AG04450 (cell line): ENCODE data around the gene EEF1AKMT2. TPM values are rescaled to one million over a fixed set of nuclear protein-coding genes. Genes with fewer than 3 reads are reported as not detected.

ENCODE experiments used
- CTCF ChIA-PET: fragments of 300-600, 350-600 bp; formaldehyde crosslinking; extraction: SDS; loops from one replicate; lab custom pipeline; 2022; ENCODE audit warnings: antibody characterized with exemption, inconsistent platforms; lab: Charles Lee
- POLR2A ChIA-PET: fragments of 350-600 bp; formaldehyde crosslinking; extraction: SDS; loops from one replicate; lab custom pipeline; 2021; ENCODE audit warnings: antibody characterized with exemption, inconsistent platforms; lab: Yijun Ruan, JAX
- DNase-seq: peaks from one replicate; pipeline ENCODE4 v3.0.0-alpha.2; 2011; ENCODE audit warnings: low read depth, low spot score
- H3K27ac ChIP-seq: one replicate; pipeline ENCODE4 v1.5.1; 2012; ENCODE audit warnings: low read depth, low read length, control low read depth
- H3K27me3 ChIP-seq: one replicate; pipeline ENCODE4 v1.6.0; 2012; ENCODE audit warnings: low read length; ENCODE audit not compliant: control insufficient read depth, insufficient read depth
- H3K4me3 ChIP-seq: 2 replicates; pipeline ENCODE4 v1.5.1; 2011; ENCODE audit warnings: mild to moderate bottlenecking, low read depth, low read length, control low read depth
- H3K9me3 ChIP-seq: 2 replicates; pipeline ENCODE4 v1.5.1; 2012; ENCODE audit warnings: low read length; ENCODE audit not compliant: control insufficient read depth, insufficient read depth
- CTCF ChIP-seq: IDR thresholded peaks from 2 replicates; pipeline ENCODE4 v1.5.1; 2011; ENCODE audit warnings: low read depth, low read length, control low read depth, inconsistent platforms
- polyA plus RNA-seq: library from polyadenylated mRNA; depleted of rRNA; stranded (reverse); fragments of >200 nt; gene quantifications from 2 replicates; pipeline ENCODE4 v1.2.3, GENCODE V29; 2011

Gene EEF1AKMT2
- polyA plus RNA-seq, 1 experiment, result 24.0 TPM

DNA sequence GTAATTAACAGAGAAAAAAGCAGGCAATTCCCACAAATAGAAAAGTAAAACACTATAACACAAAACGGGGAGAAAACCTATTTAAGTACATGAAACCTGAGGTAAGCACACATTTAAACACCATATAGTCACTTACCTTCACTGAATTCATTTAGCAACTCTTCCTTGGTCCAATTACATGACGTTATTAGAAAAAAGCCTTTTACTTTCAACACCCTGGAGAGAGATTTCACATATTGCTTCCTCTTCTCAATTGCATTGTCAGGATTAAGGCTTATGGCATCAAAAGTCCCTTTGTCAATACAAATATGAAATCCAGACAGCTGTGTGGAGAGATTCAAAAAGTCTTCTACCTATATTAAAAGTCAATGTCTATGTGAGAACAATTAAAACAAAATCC lies 26.4 kb downstream of the EEF1AKMT2 start:
- Histone ChIP-seq H3K4me3 (no peak overlapping the region), H3K27ac (no peak overlapping the region), H3K9me3 (no peaks in the 10 kb centered on the region), H3K27me3 (no peaks in the 10 kb centered on the region)
- no peak for TF ChIP-seq CTCF
- ChIA-PET POLR2A (interaction anchor here (1.2 kb wide), 1 partner anchor 9 kb away, joined by 3 read pairs; no protein-coding TSS in a partner anchor), CTCF (interaction anchor here (0.9 to 2.0 kb wide), 3 partner anchors 9 to 24 kb away, joined by 3 to 9 read pairs (median 4); no protein-coding TSS in a partner anchor)
- DNase-seq, result no peak

DNA sequence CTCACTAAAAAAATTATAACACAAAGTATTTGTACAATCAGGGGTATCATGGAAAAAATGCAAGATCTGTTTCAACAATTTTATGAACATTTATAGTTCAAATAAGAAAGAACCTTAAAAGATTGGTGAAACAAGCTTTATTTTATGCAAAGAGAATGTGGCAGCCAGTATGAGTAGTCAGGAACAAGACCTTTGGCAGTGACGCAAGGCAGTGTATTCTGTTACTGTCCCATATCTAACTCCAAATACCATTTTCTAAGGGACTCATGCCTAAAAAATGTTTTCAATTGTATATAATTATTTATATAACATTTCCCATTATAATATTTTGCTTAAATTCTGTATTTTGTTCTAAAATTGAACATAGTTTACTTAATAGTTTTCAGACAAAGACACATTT lies 28.4 kb downstream of the EEF1AKMT2 start:
- Histone ChIP-seq H3K4me3 (no peak overlapping the region), H3K27me3 (no peaks in the 10 kb centered on the region), H3K9me3 (no peaks in the 10 kb centered on the region), H3K27ac (no peak overlapping the region)
- no peak for TF ChIP-seq CTCF
- CTCF ChIA-PET, result interaction anchor here (1.2 to 1.4 kb wide), 2 partner anchors 22 to 63 kb away, joined by 3 to 5 read pairs; no protein-coding TSS in a partner anchor
- no peak for DNase-seq
- POLR2A ChIA-PET, result no interaction called here

DNA sequence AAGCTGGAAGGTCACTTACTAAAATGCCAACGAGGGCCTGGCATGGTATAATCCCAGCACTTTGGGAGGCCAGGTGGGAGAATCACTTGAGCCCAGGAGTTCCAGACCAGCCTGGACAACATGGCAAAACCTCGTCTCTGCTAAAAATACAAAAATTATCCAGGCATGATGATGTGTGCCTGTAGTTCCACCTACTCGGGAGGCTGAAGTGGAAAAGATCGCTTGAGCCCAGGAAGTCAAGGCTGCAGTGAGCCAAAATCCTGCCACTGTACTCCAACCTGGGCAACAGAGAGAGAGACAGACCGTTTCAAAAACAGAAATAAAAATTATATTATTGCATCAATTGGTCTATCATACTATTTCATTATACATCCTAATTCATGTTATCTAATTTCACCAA lies 29.4 kb downstream of the EEF1AKMT2 start:
- POLR2A ChIA-PET, result no interaction called here
- CTCF ChIA-PET, result interaction anchor here (0.8 kb wide), 1 partner anchor 11 kb away, joined by 3 read pairs; no protein-coding TSS in a partner anchor
- Histone ChIP-seq H3K27ac (no peak overlapping the region), H3K9me3 (no peaks in the 10 kb centered on the region), H3K4me3 (no peak overlapping the region), H3K27me3 (no peaks in the 10 kb centered on the region)
- TF ChIP-seq CTCF, result no peak
- no peak for DNase-seq

- H3K27me3 ChIP-seq, result no peaks in the 10 kb centered on the region
- TF ChIP-seq CTCF, result no peak
- no peak overlapping the region for H3K4me3 ChIP-seq
- DNase-seq, result no peak
- ChIA-PET CTCF (interaction anchor here (0.5 to 3.3 kb wide), 6 partner anchors 10 to 295 kb away, joined by 3 to 23 read pairs (median 4); partner anchors contain the start of gene LHPP), POLR2A (interaction anchor here (1.1 kb wide), 1 partner anchor 9 kb away, joined by 3 read pairs; no protein-coding TSS in a partner anchor)
- H3K9me3 ChIP-seq, result no peaks in the 10 kb centered on the region
- H3K27ac ChIP-seq, result no peak overlapping the region
These were observed 35.4 kb downstream of the EEF1AKMT2 start for GRCh38 chr10:124756156-124756903.

DNA sequence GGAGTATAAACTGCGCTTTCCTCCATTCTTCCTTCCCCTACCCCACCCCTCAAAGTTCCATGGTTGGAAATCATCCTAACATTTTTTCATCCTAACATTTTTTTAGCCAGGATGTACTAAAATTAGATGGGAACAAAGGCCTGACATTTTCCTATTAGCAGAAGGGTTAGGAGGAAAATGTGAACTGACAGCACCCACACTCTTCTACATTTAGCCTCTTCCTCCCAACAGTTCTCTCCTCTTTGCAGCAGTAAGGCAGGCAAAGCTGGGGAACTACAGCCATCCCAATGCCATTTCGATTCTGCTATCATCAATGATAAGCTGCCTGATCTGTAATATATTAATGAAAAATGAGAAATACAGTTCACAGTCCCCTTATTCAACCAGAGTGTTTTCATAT lies 36.1 kb downstream of the EEF1AKMT2 start:
- DNase-seq, result no peak
- H3K27ac ChIP-seq, result no peak overlapping the region
- H3K27me3 ChIP-seq, result no peaks in the 10 kb centered on the region
- H3K9me3 ChIP-seq, result no peaks in the 10 kb centered on the region
- TF ChIP-seq CTCF, result no peak
- ChIA-PET POLR2A (no interaction called here), CTCF (interaction anchor here (0.5 to 3.3 kb wide), 4 partner anchors 10 to 294 kb away, joined by 3 to 23 read pairs (median 6); partner anchors contain the start of gene LHPP)
- H3K4me3 ChIP-seq, result no peak overlapping the region
